Measurements from ENCODE around the gene BMX. TPM values are rescaled to one million over a fixed set of nuclear protein-coding genes. Genes with fewer than 3 reads are reported as not detected.

The BMX gene
- total and polyA plus RNA-seq, 9 of the 15 experiments (the other 6 are each of a cell fraction or from before 2014, with no cell fraction given): 0.45 to 4.2 (median 1.8) TPM

- no TSS peak for BruUV-seq (replicated peaks)
- DNase-seq (ENCODE audit: extremely low read depth in 1 of 4, low spot score in 3 of 4) (no peak), FAIRE-seq (no peak), ATAC-seq (no peak)
- H3K9ac ChIP-seq (ENCODE audit: insufficient read depth in 1 of 2, low read depth in 2 of 2, low read length in 2 of 2): no peak overlapping the region
- H3K9me1 ChIP-seq (ENCODE audit: control insufficient read depth, insufficient read depth, low read length): no peaks in the 10 kb centered on the region
- H2AFZ ChIP-seq (ENCODE audit: low read depth, low read length): no peak overlapping the region
- TF ChIP-seq BRCA1 (IDR thresholded peaks at IDR 0.05) (no peak), BRCA1 (CRISPR knock-in tag; IDR thresholded peaks at IDR 0.05) (no peak), NFIC (IDR thresholded peaks at IDR 0.05) (no peak), EHMT2 (IDR thresholded peaks at IDR 0.05) (no peak), NCOA4 (IDR thresholded peaks at IDR 0.05; ENCODE audit: partially characterized antibody) (no peak), ZNF239 (CRISPR knock-in tag; IDR thresholded peaks at IDR 0.05) (no peak), FOXA3 (CRISPR knock-in tag; conservative IDR thresholded peaks at IDR 0.05 in 1 of 2, IDR thresholded peaks at IDR 0.05 in 1 of 2) (no peak), BCL6 (CRISPR knock-in tag; IDR thresholded peaks at IDR 0.05) (no peak), EWSR1 (IDR thresholded peaks at IDR 0.05; ENCODE audit: borderline replicate concordance, low read depth, partially characterized antibody) (no peak), RBM17 (IDR thresholded peaks at IDR 0.05; ENCODE audit: borderline replicate concordance, low read depth, low read length) (no peak), ZC3H4 (CRISPR knock-in tag; IDR thresholded peaks at IDR 0.05; ENCODE audit: borderline replicate concordance) (no peak), MTA2 (IDR thresholded peaks at IDR 0.05; ENCODE audit: low read depth) (no peak), PCBP2 (IDR thresholded peaks at IDR 0.05; ENCODE audit: low read depth, low read length, poor library complexity, severe bottlenecking) (no peak), L3MBTL2 (IDR thresholded peaks at IDR 0.05) (no peak), SNRNP70 (optimal IDR thresholded peaks at IDR 0.05; ENCODE audit: low read depth, low read length) (no peak), YBX1 (IDR thresholded peaks at IDR 0.05) (no peak), ZNF174 (CRISPR knock-in tag; IDR thresholded peaks at IDR 0.05) (no peak), STAG1 (CRISPR knock-in tag; IDR thresholded peaks at IDR 0.05; ENCODE audit: borderline replicate concordance) (no peak), TCF7 (IDR thresholded peaks at IDR 0.05; ENCODE audit: borderline replicate concordance) (no peak), NR2C2 (CRISPR knock-in tag; IDR thresholded peaks at IDR 0.05) (no peak), NR2C2 (tag; IDR thresholded peaks at IDR 0.05) (no peak)
- in situ Hi-C loops (cut with MboI) (no loop called here), intact Hi-C loops (cut with micrococcal nuclease) (no loop called here)
- H3K27ac ChIP-seq (ENCODE audit: extremely low read depth, low read depth, low read length): no peak overlapping the region
- H3K79me2 ChIP-seq (ENCODE audit: control insufficient read depth, insufficient read depth, low read length): no peaks in the 10 kb centered on the region
- 25% methylated on average over 3 of the region's 3 CpGs for WGBS (ENCODE audit: insufficient coverage, low coverage, missing lambda C conversion rate)
- H3K36me3 ChIP-seq (ENCODE audit: control insufficient read depth, insufficient read depth, low read length): no peaks in the 10 kb centered on the region
- no peak overlapping the region for H3K4me2 ChIP-seq (ENCODE audit: insufficient read depth, low read length)
- POLR2A ChIA-PET: no interaction called here
- H3K27me3 ChIP-seq (ENCODE audit: control insufficient read depth in 2 of 2, insufficient read depth in 2 of 2, low read length in 2 of 2): no peaks in the 10 kb centered on the region
- H3K4me3 ChIP-seq: no peak overlapping the region
- no peaks in the 10 kb centered on the region for H3K9me3 ChIP-seq (replicated peaks; ENCODE audit: control insufficient read depth, insufficient read depth, low read depth, low read length)
- no peaks in the 10 kb centered on the region for H4K20me1 ChIP-seq (replicated peaks; ENCODE audit: control insufficient read depth, insufficient read depth, low read length)
- no peaks in the 10 kb centered on the region for H3K4me1 ChIP-seq (replicated peaks in 1 of 2; ENCODE audit: control insufficient read depth in 2 of 2, insufficient read depth in 2 of 2, low read length in 2 of 2)
- CTCF ChIA-PET (ENCODE audit: low intra/inter-chr PET ratio): no interaction called here
Measured at GRCh38 chrX:15601932-15602331, 101.3 kb downstream of the BMX start.
